Stomach (tissue), 9 donors: Measurements from ENCODE around the gene GOLPH3. TPM values are rescaled to one million over a fixed set of nuclear protein-coding genes. Genes with fewer than 3 reads are reported as not detected.
A peak's percentile ranks its signal among the peaks of the same experiment; 100 is the strongest.

Source experiments
- DNase-seq, 2 donors: peaks; one replicate each; pipeline versions ENCODE4 v3.0.0 to v3.0.0-alpha.2; 2013 to 2019
- H3K27ac ChIP-seq, 5 donors: fragments of 200-600 bp in 4 of 5; sonication (generic) in 4 of 5; one replicate each; pipeline ENCODE4 v1.5.1; 2013 to 2019; ENCODE audit warnings: mild to moderate bottlenecking in 1 of 5, moderate library complexity in 1 of 5
- H3K27me3 ChIP-seq, 3 donors: fragments of 200-600 bp; sonication (generic); one replicate each; pipeline ENCODE4 v1.5.1; 2017 to 2019; ENCODE audit warnings: mixed run types in 1 of 3
- H3K36me3 ChIP-seq, 4 donors: fragments of 200-600 bp; sonication (generic); 1 replicate in 3 of 4; 2 replicates in 1 of 4; pipeline ENCODE4 v1.5.1; 2016 to 2019
- H3K4me1 ChIP-seq, 4 donors: fragments of 200-600 bp; sonication (generic); one replicate each; pipeline ENCODE4 v1.5.1; 2016 to 2019
- H3K4me3 ChIP-seq, 4 donors: fragments of 200-600 bp; sonication (generic) in 3 of 4; one replicate each; pipeline ENCODE4 v1.5.1; 2016 to 2019; ENCODE audit warnings: mild to moderate bottlenecking in 1 of 4
- H3K9me3 ChIP-seq, 4 donors: fragments of 200-600 bp; sonication (generic); one replicate each; pipeline ENCODE4 v1.5.1; 2016 to 2019
- CTCF ChIP-seq, 7 experiments: fragments of 450-650 bp in 4 of 7; fragments of 200-600 bp in 3 of 7; sonication (generic) in 3 of 7; IDR thresholded peaks; one replicate each; pipeline ENCODE4 v1.5.1; 2016 to 2019; ENCODE audit warnings: antibody characterized with exemption in 7 of 7, control low read depth in 2 of 7, mild to moderate bottlenecking in 1 of 7
- EP300 ChIP-seq: sonication (generic); formaldehyde crosslinking; IDR thresholded peaks from one replicate; pipeline ENCODE4 v1.6.1; 2017; ENCODE audit warnings: antibody characterized with exemption
- POLR2A ChIP-seq, 4 donors: fragments of 450-650 bp; IDR thresholded peaks; one replicate each; pipeline ENCODE4 v1.6.1; 2016; ENCODE audit warnings: antibody characterized with exemption in 4 of 4, control low read depth in 2 of 4, mild to moderate bottlenecking in 1 of 4, moderate library complexity in 1 of 4
- POLR2AphosphoS5 ChIP-seq, 3 donors: sonication (generic); formaldehyde crosslinking; IDR thresholded peaks; one replicate each; pipeline ENCODE4 v1.6.1; 2016; ENCODE audit warnings: antibody characterized with exemption in 3 of 3
- WGBS, 5 donors: extraction: QIAGEN DNeasy Blood & Tissue Kit in 3 of 5; methylation state at CpG; one replicate each; pipeline versions ENCODE4 v1.1.5 to v1.1.7; 2013 to 2018; 5-methylcytosine and 5-hydroxymethylcytosine counted together
- intact Hi-C: fragments of 100-400 bp; cut with DNase I; formaldehyde crosslinking; loops from one replicate; pipeline ENCODE4 v1.15.1; 2023; ENCODE audit warnings: low total_unique reads
- polyA plus RNA-seq, 3 donors: library from polyadenylated mRNA; stranded (reverse); fragments of 200-250 nt; gene quantifications; one replicate each; pipeline ENCODE4 v1.2.3, GENCODE V29; 2013
- total RNA-seq, 5 donors: library from RNA; depleted of rRNA; stranded (reverse); fragments of >200 nt; gene quantifications; one replicate each; pipeline versions ENCODE4 v1.1.0 to v1.2.3, GENCODE V29; 2014 to 2016
- donor health status: healthy with polysubstance abuse.
- donor health status: Bipolar disorder and iron deficiency.
- donor health status: healthy.

The GOLPH3 gene
- total and polyA plus RNA-seq, 8 donors: 38.3 to 171 (median 92.7) TPM

- H3K4me3 ChIP-seq: no peak overlapping the region
- intact Hi-C loops: no loop called here
- H3K4me1 ChIP-seq: peaks cover 23 to 80% (median 52%) of the 10 kb centered on the region in 4 donors
- H3K36me3 ChIP-seq: peaks cover 0 to 6% (median under 1%) of the 10 kb centered on the region in 4 donors
- TF ChIP-seq POLR2A (IDR thresholded peaks at IDR 0.05) (no peak), EP300 (no peak), POLR2AphosphoS5 (IDR thresholded peaks at IDR 0.05) (no peak), CTCF (IDR thresholded peaks at IDR 0.05) (no peak)
- H3K27me3 ChIP-seq: no peaks in the 10 kb centered on the region
- WGBS, 5 donors: 87 to 100% (median 95%) methylated on average over 1 of the region's 1 CpG
- no peaks in the 10 kb centered on the region for H3K9me3 ChIP-seq
- DNase-seq: no peak
- no peak overlapping the region for H3K27ac ChIP-seq
These were observed 13.9 kb downstream of the GOLPH3 start for GRCh38 chr5:32160228-32160627.

GRCh38 chr5:32159328-32160072, 14.6 kb downstream of the GOLPH3 start:
- intact Hi-C loops: no loop called here
- no peaks in the 10 kb centered on the region for H3K27me3 ChIP-seq
- peaks cover 17 to 80% (median 52%) of the 10 kb centered on the region in 4 donors for H3K4me1 ChIP-seq
- H3K9me3 ChIP-seq: no peaks in the 10 kb centered on the region
- no peak for TF ChIP-seq EP300
- no peak for TF ChIP-seq CTCF (IDR thresholded peaks at IDR 0.05)
- no peak for TF ChIP-seq POLR2A (IDR thresholded peaks at IDR 0.05)
- no peak for TF ChIP-seq POLR2AphosphoS5 (IDR thresholded peaks at IDR 0.05)
- WGBS, 5 donors: 41 to 61% (median 46%) methylated on average over 2 of the region's 2 CpGs
- no peak for DNase-seq
- no peak overlapping the region for H3K27ac ChIP-seq
- peaks cover 0 to 6% (median 0%) of the 10 kb centered on the region in 4 donors for H3K36me3 ChIP-seq
- no peak overlapping the region for H3K4me3 ChIP-seq

GRCh38 chr5:32158679-32158975, 15.5 kb downstream of the GOLPH3 start:
- Histone ChIP-seq H3K27me3 (no peaks in the 10 kb centered on the region), H3K9me3 (no peaks in the 10 kb centered on the region), H3K4me1 (peaks cover 18 to 80% (median 57%) of the 10 kb centered on the region in 4 donors), H3K27ac (peak overlapping the region in 1 of 5 donors; percentile 1), H3K4me3 (no peak overlapping the region), H3K36me3 (peaks cover 0 to 6% (median 0%) of the 10 kb centered on the region in 4 donors)
- WGBS, 5 donors: 64 to 84% (median 71%) methylated on average over 2 of the region's 2 CpGs
- intact Hi-C loops: no loop called here
- TF ChIP-seq CTCF (IDR thresholded peaks at IDR 0.05) (no peak), POLR2AphosphoS5 (IDR thresholded peaks at IDR 0.05) (no peak), POLR2A (IDR thresholded peaks at IDR 0.05) (no peak), EP300 (no peak)
- DNase-seq: no peak

GRCh38 chr5:32157078-32157477, 17.0 kb downstream of the GOLPH3 start:
- Histone ChIP-seq H3K9me3 (no peaks in the 10 kb centered on the region), H3K36me3 (no peaks in the 10 kb centered on the region), H3K4me1 (peaks cover 19 to 88% (median 63%) of the 10 kb centered on the region in 4 donors), H3K4me3 (no peak overlapping the region), H3K27me3 (no peaks in the 10 kb centered on the region), H3K27ac (peak overlapping the region in 1 of 5 donors; percentile 7)
- no peak for TF ChIP-seq POLR2A (IDR thresholded peaks at IDR 0.05)
- TF ChIP-seq EP300: no peak
- no peak for TF ChIP-seq POLR2AphosphoS5 (IDR thresholded peaks at IDR 0.05)
- no peak for TF ChIP-seq CTCF (IDR thresholded peaks at IDR 0.05)
- WGBS, 5 donors: 45 to 75% (median 66%) methylated on average over 4 of the region's 4 CpGs
- no peak for DNase-seq
- intact Hi-C loops: no loop called here
